ENCODE data around the gene KLF13. TPM values are rescaled to one million over a fixed set of nuclear protein-coding genes. Genes with fewer than 3 reads are reported as not detected.

The KLF13 gene
- total RNA-seq, 1 experiment from 2014 or later: 60.1 TPM

DNA sequence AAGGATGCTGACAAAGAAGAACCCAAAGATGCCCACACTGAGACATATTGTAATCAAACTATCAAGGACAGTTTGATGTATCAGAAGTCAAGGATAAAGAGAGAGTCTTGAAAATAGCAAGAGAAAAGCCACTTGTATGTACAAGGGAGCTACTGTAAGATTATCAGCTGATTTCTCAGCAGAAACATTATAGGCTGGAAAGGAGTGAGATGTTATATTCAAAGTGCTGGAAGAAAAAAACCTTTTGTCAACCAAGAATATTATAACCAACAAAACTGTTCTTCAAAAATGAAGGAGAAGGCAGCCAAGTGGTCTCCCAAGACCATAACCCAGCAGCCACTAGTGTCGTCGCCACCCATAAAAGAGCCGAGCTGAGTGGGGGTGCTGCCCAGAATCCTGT lies 93.2 kb downstream of the KLF13 start:
- DNase-seq (ENCODE audit: low read depth, low spot score): no peak
- POLR2A ChIA-PET: no interaction called here
- H3K4me2 ChIP-seq (ENCODE audit: low read length): no peak overlapping the region
- H3K4me3 ChIP-seq (replicated peaks in 1 of 2; ENCODE audit: low read depth in 1 of 2, low read length in 2 of 2): no peak overlapping the region
- RAD21 ChIA-PET (ENCODE audit: low non-redundant PET in 1 of 2, low total read pairs in 2 of 2, uncharacterized antibody in 2 of 2, unreplicated experiment in 2 of 2): no interaction called here
- H2AFZ ChIP-seq (ENCODE audit: low read depth, low read length, poor library complexity, severe bottlenecking): no peak overlapping the region
- H4K20me1 ChIP-seq (ENCODE audit: insufficient read depth): no peaks in the 10 kb centered on the region
- no peaks in the 10 kb centered on the region for H3K27me3 ChIP-seq (ENCODE audit: insufficient read depth, low read length)
- H3K79me2 ChIP-seq (ENCODE audit: insufficient read depth, low read length): no peaks in the 10 kb centered on the region
- no peaks in the 10 kb centered on the region for H3K9me2 ChIP-seq (ENCODE audit: insufficient read depth)
- no TSS peak for BruUV-seq (replicated peaks)
- no peak overlapping the region for H3K27ac ChIP-seq (ENCODE audit: low read depth, low read length)
- TF ChIP-seq CEBPB (IDR thresholded peaks at IDR 0.05; ENCODE audit: low read depth): no peak
- TF ChIP-seq, protein P1, sequence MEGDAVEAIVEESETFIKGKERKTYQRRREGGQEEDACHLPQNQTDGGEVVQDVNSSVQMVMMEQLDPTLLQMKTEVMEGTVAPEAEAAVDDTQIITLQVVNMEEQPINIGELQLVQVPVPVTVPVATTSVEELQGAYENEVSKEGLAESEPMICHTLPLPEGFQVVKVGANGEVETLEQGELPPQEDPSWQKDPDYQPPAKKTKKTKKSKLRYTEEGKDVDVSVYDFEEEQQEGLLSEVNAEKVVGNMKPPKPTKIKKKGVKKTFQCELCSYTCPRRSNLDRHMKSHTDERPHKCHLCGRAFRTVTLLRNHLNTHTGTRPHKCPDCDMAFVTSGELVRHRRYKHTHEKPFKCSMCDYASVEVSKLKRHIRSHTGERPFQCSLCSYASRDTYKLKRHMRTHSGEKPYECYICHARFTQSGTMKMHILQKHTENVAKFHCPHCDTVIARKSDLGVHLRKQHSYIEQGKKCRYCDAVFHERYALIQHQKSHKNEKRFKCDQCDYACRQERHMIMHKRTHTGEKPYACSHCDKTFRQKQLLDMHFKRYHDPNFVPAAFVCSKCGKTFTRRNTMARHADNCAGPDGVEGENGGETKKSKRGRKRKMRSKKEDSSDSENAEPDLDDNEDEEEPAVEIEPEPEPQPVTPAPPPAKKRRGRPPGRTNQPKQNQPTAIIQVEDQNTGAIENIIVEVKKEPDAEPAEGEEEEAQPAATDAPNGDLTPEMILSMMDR (IDR thresholded peaks at IDR 0.05 in 2 of 3, conservative IDR thresholded peaks at IDR 0.05 in 1 of 3; ENCODE audit: borderline replicate concordance in 1 of 3, insufficient read depth in 1 of 3, low read depth in 2 of 3, low read length in 2 of 3): no peak
- TF ChIP-seq POLR2AphosphoS5 (IDR thresholded peaks at IDR 0.05; ENCODE audit: low read depth, low read length): no peak
- no peak for TF ChIP-seq ELF1 (IDR thresholded peaks at IDR 0.05; ENCODE audit: borderline replicate concordance, low read depth)
- TF ChIP-seq RAD21 (IDR thresholded peaks at IDR 0.05; ENCODE audit: low read depth): no peak
- TF ChIP-seq EZH2 (IDR thresholded peaks at IDR 0.05): no peak
- TF ChIP-seq SRF (IDR thresholded peaks at IDR 0.05; ENCODE audit: low read depth): no peak
- no peak for TF ChIP-seq SIN3A (IDR thresholded peaks at IDR 0.05; ENCODE audit: low read depth)
- no peaks in the 10 kb centered on the region for H3K36me3 ChIP-seq (ENCODE audit: control insufficient read depth in 1 of 2, insufficient read depth in 2 of 2, low read length in 2 of 2)
- ATAC-seq: no peak
- CTCF ChIA-PET: interaction anchor here (1.0 to 1.5 kb wide), 2 partner anchors 15 to 69 kb away, joined by 3 to 4 read pairs; no protein-coding TSS in a partner anchor
- no peak overlapping the region for H3K9ac ChIP-seq (ENCODE audit: low read length)
- no peaks in the 10 kb centered on the region for H3K9me3 ChIP-seq (ENCODE audit: control insufficient read depth in 1 of 2, insufficient read depth in 1 of 2, low read depth in 1 of 2, low read length in 2 of 2)
- no peaks in the 10 kb centered on the region for H3K4me1 ChIP-seq (ENCODE audit: control insufficient read depth in 1 of 2, insufficient read depth in 2 of 2, low read length in 2 of 2)
- intact Hi-C loops (cut with micrococcal nuclease): no loop called here

DNA sequence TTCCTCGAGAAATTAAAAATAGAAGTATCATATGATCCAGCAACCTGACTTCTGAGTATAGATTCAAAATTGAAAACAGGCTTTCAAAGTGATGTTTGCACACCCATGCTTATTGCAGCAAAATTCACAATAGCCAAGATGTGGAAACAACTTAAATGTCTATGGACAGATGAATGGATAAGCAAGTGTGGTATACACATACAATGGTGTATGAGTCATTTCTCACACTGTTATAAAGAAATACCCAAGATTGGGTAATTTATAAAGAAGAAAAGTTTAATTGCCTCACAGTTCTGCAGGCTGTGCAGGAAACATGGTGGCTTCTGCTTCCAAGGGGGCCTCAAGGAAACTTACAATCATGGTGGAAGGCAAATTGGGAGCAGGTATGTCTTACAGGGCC lies 100.8 kb downstream of the KLF13 start:
- no TSS peak for BruUV-seq (replicated peaks)
- ATAC-seq (no peak), DNase-seq (ENCODE audit: low read depth, low spot score) (no peak)
- H3K27ac ChIP-seq (ENCODE audit: low read depth, low read length): no peak overlapping the region
- H3K9me2 ChIP-seq (ENCODE audit: insufficient read depth): no peaks in the 10 kb centered on the region
- H4K20me1 ChIP-seq (ENCODE audit: insufficient read depth): no peaks in the 10 kb centered on the region
- H3K4me3 ChIP-seq (replicated peaks in 1 of 2; ENCODE audit: low read depth in 1 of 2, low read length in 2 of 2): no peak overlapping the region
- H3K9me3 ChIP-seq (ENCODE audit: control insufficient read depth in 1 of 2, insufficient read depth in 1 of 2, low read depth in 1 of 2, low read length in 2 of 2): no peaks in the 10 kb centered on the region
- no peaks in the 10 kb centered on the region for H3K27me3 ChIP-seq (ENCODE audit: insufficient read depth, low read length)
- ChIA-PET RAD21 (ENCODE audit: low non-redundant PET in 1 of 2, low total read pairs in 2 of 2, uncharacterized antibody in 2 of 2, unreplicated experiment in 2 of 2) (no interaction called here), CTCF (no interaction called here), POLR2A (no interaction called here)
- H3K9ac ChIP-seq (ENCODE audit: low read length): no peak overlapping the region
- no peaks in the 10 kb centered on the region for H3K36me3 ChIP-seq (ENCODE audit: control insufficient read depth in 1 of 2, insufficient read depth in 2 of 2, low read length in 2 of 2)
- H3K79me2 ChIP-seq (ENCODE audit: insufficient read depth, low read length): no peaks in the 10 kb centered on the region
- no peaks in the 10 kb centered on the region for H3K4me1 ChIP-seq (ENCODE audit: control insufficient read depth in 1 of 2, insufficient read depth in 2 of 2, low read length in 2 of 2)
- intact Hi-C loops (cut with micrococcal nuclease): no loop called here
- no peak overlapping the region for H2AFZ ChIP-seq (ENCODE audit: low read depth, low read length, poor library complexity, severe bottlenecking)
- H3K4me2 ChIP-seq (ENCODE audit: low read length): no peak overlapping the region
- TF ChIP-seq ZFX (IDR thresholded peaks at IDR 0.05): no peak
- no peak for TF ChIP-seq EGR1 (IDR thresholded peaks at IDR 0.05; ENCODE audit: low read depth)
- TF ChIP-seq TCF7L2 (IDR thresholded peaks at IDR 0.05; ENCODE audit: borderline replicate concordance, extremely low read depth, insufficient read depth, insufficient read length): no peak
- TF ChIP-seq ZNF274 (IDR thresholded peaks at IDR 0.05; ENCODE audit: low read depth, low read length): no peak
- no peak for TF ChIP-seq EZH2 (IDR thresholded peaks at IDR 0.05)
- no peak for TF ChIP-seq POLR2A (IDR thresholded peaks at IDR 0.05; ENCODE audit: borderline replicate concordance, extremely low read depth, insufficient read depth, insufficient read length)

All from HCT116 (cell line).